ENCODE measurements around the gene TMEM63A. TPM values are rescaled to one million over a fixed set of nuclear protein-coding genes. Genes with fewer than 3 reads are reported as not detected.

TMEM63A gene
- total RNA-seq, 4 donors from 2014 or later, result 27.6 to 93.3 (median 41.5) TPM

- no peak for ATAC-seq (ENCODE audit: low FRiP score)
- DNase-seq (ENCODE audit: low spot score), result no peak
- TF ChIP-seq CTCF (IDR thresholded peaks at IDR 0.05), result no peak
These were observed 16.7 kb downstream of the TMEM63A start for GRCh38 chr1:225865514-225865913.

- DNase-seq (ENCODE audit: low spot score) (no peak), ATAC-seq (ENCODE audit: low FRiP score) (no peak)
- no peak for TF ChIP-seq CTCF (IDR thresholded peaks at IDR 0.05)
These were observed 19.0 kb downstream of the TMEM63A start for GRCh38 chr1:225863167-225863566.

- ATAC-seq (ENCODE audit: low FRiP score), result no peak
- no peak for DNase-seq (ENCODE audit: low spot score)
- TF ChIP-seq CTCF (IDR thresholded peaks at IDR 0.05), result no peak
These were observed 19.6 kb downstream of the TMEM63A start for GRCh38 chr1:225862581-225862950.

- DNase-seq (ENCODE audit: low spot score) (no peak), ATAC-seq (ENCODE audit: low FRiP score) (no peak)
- no peak for TF ChIP-seq CTCF (IDR thresholded peaks at IDR 0.05)
These were observed 20.2 kb downstream of the TMEM63A start for GRCh38 chr1:225861834-225862580.

- ATAC-seq (ENCODE audit: low FRiP score), result no peak
- DNase-seq (ENCODE audit: low spot score), result no peak
- TF ChIP-seq CTCF (IDR thresholded peaks at IDR 0.05), result no peak
These were observed 21.2 kb downstream of the TMEM63A start for GRCh38 chr1:225860876-225861441.

GRCh38 chr1:225860107-225860506 lies 22.1 kb downstream of the TMEM63A start:
- ATAC-seq (ENCODE audit: low FRiP score), result no peak
- TF ChIP-seq CTCF (IDR thresholded peaks at IDR 0.05), result no peak
- no peak for DNase-seq (ENCODE audit: low spot score)

GRCh38 chr1:225859151-225859550 lies 23.0 kb downstream of the TMEM63A start:
- no peak for ATAC-seq (ENCODE audit: low FRiP score)
- no peak for TF ChIP-seq CTCF (IDR thresholded peaks at IDR 0.05)
- no peak for DNase-seq (ENCODE audit: low spot score)
